Activated CD8-positive, alpha-beta T cell treated with anti-CD3 and anti-CD28 coated beads for 36 hours (primary cell): Measurements from ENCODE around the gene OR2A25. TPM values are rescaled to one million over a fixed set of nuclear protein-coding genes. Genes with fewer than 3 reads are reported as not detected.

Experiments used
- ATAC-seq: fragments of 200-7000 bp; cut with Tn5 transposase; one replicate; pipeline ENCODE4 v1.10.0; 2021; ENCODE audit warnings: mild to moderate bottlenecking, moderate library complexity
- CTCF ChIA-PET: fragments of 350-600 bp; sonication (Branson Sonifier 250); formaldehyde crosslinking; loops from one replicate; lab custom pipeline; 2021; ENCODE audit warnings: antibody characterized with exemption; lab: Charles Lee
- POLR2A ChIA-PET: fragments of 350-600 bp; sonication (Branson Sonifier 250); formaldehyde crosslinking; loops from one replicate; lab custom pipeline; 2021; ENCODE audit warnings: antibody characterized with exemption; lab: Charles Lee
- DNase-seq: peaks from one replicate; pipeline ENCODE4 v3.0.0-alpha.2; 2020
- H3K27ac Mint-ChIP-seq: one replicate; pipeline ENCODE4 v1.8.0; 2021; ENCODE audit warnings: mild to moderate bottlenecking, mixed read lengths
- H3K27me3 Mint-ChIP-seq: one replicate; pipeline ENCODE4 v1.8.0; 2021; ENCODE audit warnings: mixed read lengths
- H3K36me3 Mint-ChIP-seq: one replicate; pipeline ENCODE4 v1.8.0; 2021; ENCODE audit warnings: low read depth, mixed read lengths
- H3K4me1 Mint-ChIP-seq: one replicate; pipeline ENCODE4 v1.8.0; 2021; ENCODE audit warnings: low read depth, mixed read lengths
- H3K4me3 Mint-ChIP-seq: one replicate; pipeline ENCODE4 v1.8.0; 2021; ENCODE audit warnings: mild to moderate bottlenecking, moderate library complexity, mixed read lengths
- H3K9me3 Mint-ChIP-seq: one replicate; pipeline ENCODE4 v1.8.0; 2021; ENCODE audit warnings: mixed read lengths
- CTCF ChIP-seq: fragments of 200-600 bp; IDR thresholded peaks from one replicate; pipeline ENCODE4 v1.8.0; 2022; ENCODE audit warnings: antibody characterized with exemption, mild to moderate bottlenecking
- intact Hi-C: fragments of 100-400 bp; cut with micrococcal nuclease; formaldehyde crosslinking; loops from one replicate; pipeline ENCODE4 v1.10.0; 2022
- total RNA-seq, 2 experiments: library from RNA; stranded (reverse); gene quantifications; one replicate each; pipeline ENCODE4 v1.2.3, GENCODE V29; 2021

OR2A25 gene
- total RNA-seq, 2 experiments from 2014 or later = not detected

GRCh38 chr7:144063710-144064109 is 5.9 kb upstream of the OR2A25 start:
- Mint-ChIP-seq H3K36me3 (no peaks in the 10 kb centered on the region), H3K4me3 (no peak overlapping the region), H3K27ac (no peak overlapping the region), H3K9me3 (peaks cover 4% of the 10 kb centered on the region), H3K27me3 (peaks cover 15% of the 10 kb centered on the region), H3K4me1 (no peaks in the 10 kb centered on the region)
- TF ChIP-seq CTCF = peak; percentile 49
- no peak for ATAC-seq
- ChIA-PET CTCF (interaction anchor here (0.8 to 2.1 kb wide), 5 partner anchors 10 to 71 kb away, joined by 3 to 9 read pairs (median 3); no protein-coding TSS in a partner anchor), POLR2A (no interaction called here)
- DNase-seq = no peak
- intact Hi-C loops = no loop called here

GRCh38 chr7:144069953-144070352 is 342 bp downstream of the OR2A25 start:
- DNase-seq = no peak
- no peak overlapping the region for H3K4me3 Mint-ChIP-seq
- H3K36me3 Mint-ChIP-seq = no peaks in the 10 kb centered on the region
- ChIA-PET CTCF (no interaction called here), POLR2A (no interaction called here)
- no peaks in the 10 kb centered on the region for H3K9me3 Mint-ChIP-seq
- intact Hi-C loops = no loop called here
- no peak for TF ChIP-seq CTCF
- H3K27ac Mint-ChIP-seq = no peak overlapping the region
- ATAC-seq = no peak
- H3K27me3 Mint-ChIP-seq = peaks cover 7% of the 10 kb centered on the region
- H3K4me1 Mint-ChIP-seq = no peaks in the 10 kb centered on the region

- DNase-seq = no peak
- Mint-ChIP-seq H3K9me3 (no peaks in the 10 kb centered on the region), H3K27ac (no peak overlapping the region), H3K36me3 (no peaks in the 10 kb centered on the region), H3K4me3 (no peak overlapping the region), H3K27me3 (peaks cover 3% of the 10 kb centered on the region), H3K4me1 (no peaks in the 10 kb centered on the region)
- intact Hi-C loops = no loop called here
- ChIA-PET POLR2A (no interaction called here), CTCF (no interaction called here)
- no peak for TF ChIP-seq CTCF
- ATAC-seq = no peak
Observed at GRCh38 chr7:144074374-144074773, 4.8 kb downstream of the OR2A25 start.

- H3K9me3 Mint-ChIP-seq = no peaks in the 10 kb centered on the region
- intact Hi-C loops = loop anchor here (10.0 kb wide), 1 partner anchor 61 kb away; no protein-coding TSS in a partner anchor
- H3K4me3 Mint-ChIP-seq = no peak within 1 kb of the TSS
- H3K4me1 Mint-ChIP-seq = no peaks in the 10 kb centered on the region
- peaks cover 7% of the 10 kb centered on the region for H3K27me3 Mint-ChIP-seq
- POLR2A ChIA-PET = no interaction called here
- no peak for TF ChIP-seq CTCF
- no peak within 1 kb of the TSS for H3K27ac Mint-ChIP-seq
- ATAC-seq (no peak), DNase-seq (no peak)
- no peaks in the 10 kb centered on the region for H3K36me3 Mint-ChIP-seq
- CTCF ChIA-PET = interaction anchor here (1.2 kb wide), 1 partner anchor 42 kb away, joined by 3 read pairs; no protein-coding TSS in a partner anchor
Observed at GRCh38 chr7:144085978-144086377, 16.4 kb downstream of the OR2A25 start, which contains the start of gene OR2A12. Gene OR2A12 (plus strand): TSS chr7:144086278. CDS start chr7:144095108, 8,830 bp downstream.

- intact Hi-C loops = loop anchor here (10.0 kb wide), 1 partner anchor 62 kb away; no protein-coding TSS in a partner anchor
- CTCF ChIA-PET = interaction anchor here (1.2 kb wide), 1 partner anchor 41 kb away, joined by 3 read pairs; no protein-coding TSS in a partner anchor
Observed at GRCh38 chr7:144086730-144087129, 17.1 kb downstream of the OR2A25 start.

More at GRCh38 chr7:144086730-144087129, 17.1 kb downstream of the OR2A25 start:
- no peak overlapping the region for H3K4me3 Mint-ChIP-seq
- no peak for TF ChIP-seq CTCF
- no peaks in the 10 kb centered on the region for H3K4me1 Mint-ChIP-seq
- peaks cover 8% of the 10 kb centered on the region for H3K27me3 Mint-ChIP-seq
- POLR2A ChIA-PET = no interaction called here
- ATAC-seq (no peak), DNase-seq (no peak)
- no peak overlapping the region for H3K27ac Mint-ChIP-seq
- no peaks in the 10 kb centered on the region for H3K9me3 Mint-ChIP-seq
- H3K36me3 Mint-ChIP-seq = no peaks in the 10 kb centered on the region
